K562 (cell line): Measurements from ENCODE around the gene MAD1L1. TPM values are rescaled to one million over a fixed set of nuclear protein-coding genes. Genes with fewer than 3 reads are reported as not detected.
A peak's percentile ranks its signal among the peaks of the same experiment; 100 is the strongest.

Experiments
- CHD1 ChIP-seq: fragments of 200-600 bp; sonication (generic); IDR thresholded peaks from one replicate; pipeline ENCODE4 v1.6.1; 2012; ENCODE audit warnings: mild to moderate bottlenecking, moderate library complexity, low read length, inconsistent platforms
- DMBX1 ChIP-seq: fragments of 250-450 bp; sonication (Bioruptor Pico); IDR thresholded peaks from 2 replicates; pipeline ENCODE4 v1.8.0; 2022; ENCODE audit warnings: inconsistent platforms, mild to moderate bottlenecking, moderate library complexity, borderline replicate concordance
- EZH2 ChIP-seq: IDR thresholded peaks from 2 replicates; pipeline ENCODE4 v1.6.1; 2012; ENCODE audit warnings: low read depth, mild to moderate bottlenecking, inconsistent platforms, low read length, borderline replicate concordance
- FOSL1 ChIP-seq: fragments of 200-800 bp; sonication (Bioruptor generic); conservative IDR thresholded peaks from 2 replicates; pipeline ENCODE4 v1.6.1; 2016; ENCODE audit warnings: missing genetic modification characterization, missing compliant biosample characterization
- HINFP ChIP-seq: fragments of 450-650 bp; conservative IDR thresholded peaks from 2 replicates; pipeline ENCODE4 v1.6.1; 2016; ENCODE audit warnings: missing genetic modification characterization, low read depth, mild to moderate bottlenecking, control low read depth, missing compliant biosample characterization
- HOMEZ ChIP-seq: fragments of 250-450 bp; sonication (Bioruptor Pico); IDR thresholded peaks from 2 replicates; pipeline ENCODE4 v1.4.0; 2020; ENCODE audit warnings: mild to moderate bottlenecking, moderate library complexity
- JUND ChIP-seq, 2 experiments: IDR thresholded peaks; 2 replicates in 1 of 2; 3 replicates in 1 of 2; pipeline ENCODE4 v1.6.1; 2011; ENCODE audit warnings: borderline replicate concordance in 2 of 2, low read depth in 2 of 2, low read length in 2 of 2, improper control_type of control experiment in 1 of 2, missing biosample characterization in 1 of 2, missing genetic modification characterization in 1 of 2, missing genetic modification reagents in 1 of 2
- MNT ChIP-seq, 2 experiments: fragments of 450-650 bp; conservative IDR thresholded peaks; 2 replicates each; pipeline ENCODE4 v1.6.1; 2017; ENCODE audit warnings: mild to moderate bottlenecking in 2 of 2, moderate library complexity in 2 of 2
- MYC ChIP-seq, 2 experiments: fragments of 250-450 bp in 1 of 2; sonication (Bioruptor Pico) in 1 of 2; IDR thresholded peaks; 2 replicates each; pipeline versions ENCODE4 v1.5.1 to v1.6.1; 2012 to 2021; ENCODE audit warnings: low read depth in 2 of 2, borderline replicate concordance in 1 of 2, improper control_type of control experiment in 1 of 2, low read length in 1 of 2, mild to moderate bottlenecking in 1 of 2, moderate library complexity in 1 of 2
- NFRKB ChIP-seq: fragments of 450-650 bp; IDR thresholded peaks from 2 replicates; pipeline ENCODE4 v1.6.1; 2016; ENCODE audit warnings: low read depth
- NR2C2 ChIP-seq, 2 experiments: fragments of 200-800 bp in 1 of 2; sonication (Bioruptor generic) in 1 of 2; sonication (generic) in 1 of 2; formaldehyde crosslinking in 1 of 2; IDR thresholded peaks; 2 replicates each; pipeline versions ENCODE4 v1.6.1 to v1.8.0; 2016 to 2022; ENCODE audit warnings: mild to moderate bottlenecking in 1 of 2, missing compliant biosample characterization in 1 of 2, missing genetic modification characterization in 1 of 2, missing genetic modification reagents in 1 of 2
- NUFIP1 ChIP-seq: fragments of 450-650 bp; IDR thresholded peaks from 2 replicates; pipeline ENCODE4 v1.6.1; 2018; ENCODE audit not compliant: partially characterized antibody
- PHB ChIP-seq: fragments of 250-450 bp; sonication (Bioruptor Pico); IDR thresholded peaks from 2 replicates; pipeline ENCODE4 v1.5.0; 2021
- SMARCC2 ChIP-seq: fragments of 450-650 bp; IDR thresholded peaks from 2 replicates; pipeline ENCODE4 v1.6.1; 2017; ENCODE audit warnings: antibody characterized with exemption, moderate library complexity, mild to moderate bottlenecking, low read depth
- SPI1 ChIP-seq: IDR thresholded peaks from 2 replicates; pipeline ENCODE4 v1.6.1; 2011; ENCODE audit warnings: low read depth, low read length, control low read depth, borderline replicate concordance
- TAL1 ChIP-seq: fragments of 450-650 bp; IDR thresholded peaks from 2 replicates; pipeline ENCODE4 v1.6.1; 2016; ENCODE audit warnings: mild to moderate bottlenecking
- polyA plus RNA-seq, 8 experiments: library from polyadenylated mRNA; depleted of rRNA in 4 of 8; stranded (reverse) in 5 of 8; unstranded in 3 of 8; fragments of >200 nt; fragmentation: Nextera tagmentation in 2 of 8; fragmentation: Illumina TruSeq in 1 of 8; extraction: Ambion mirVana in 2 of 8; extraction: Trizol in 1 of 8; gene quantifications; 2 replicates each; pipeline versions ENCODE4 v1.2.1 to v1.2.3, GENCODE V29; 2011 to 2014; ENCODE audit warnings: inconsistent platforms in 1 of 8, missing spikeins in 1 of 8
- total RNA-seq, 7 experiments: library from RNA; depleted of rRNA in 6 of 7; stranded (reverse); fragments of >200 nt in 6 of 7; fragmentation: Illumina TruSeq in 2 of 7; extraction: Trizol in 2 of 7; gene quantifications; 2 replicates each; pipeline versions ENCODE4 v1.2.1 to v1.2.3, GENCODE V29; 2011 to 2021; ENCODE audit warnings: low replicate concordance in 1 of 7
- TF ChIP-seq, protein P1 (sequence below): IDR thresholded peaks from 2 replicates; pipeline ENCODE4 v1.6.1; 2011; ENCODE audit warnings: borderline replicate concordance, low read depth, mild to moderate bottlenecking, moderate library complexity, low read length; ENCODE audit not compliant: insufficient read depth, poor library complexity, severe bottlenecking

MAD1L1 gene
- total and polyA plus RNA-seq, 9 of the 15 experiments (the other 6 are each of a cell fraction or from before 2014, with no cell fraction given), result 1.7 to 89.7 (median 18.0) TPM

GRCh38 chr7:2099048-2099957, 133.4 kb downstream of the MAD1L1 start (continued):
- TF ChIP-seq FOSL1 (no peak), HOMEZ (CRISPR knock-in tag) (no peak), SPI1 (peak; percentile 27; the same call in 1 of the 2 replicates), SMARCC2 (no peak), MYC (IDR thresholded peaks at IDR 0.05; ENCODE audit: low read depth, low read length) (0 out of 2 replicates have a peak, but pooled peaks have one; percentile 11), MYC (CRISPR knock-in tag; IDR thresholded peaks at IDR 0.05; ENCODE audit: borderline replicate concordance, low read depth) (0 out of 2 replicates have a peak, but pooled peaks have one; percentile 20), PHB (CRISPR knock-in tag) (no peak), TAL1 (peak; percentile 55), NUFIP1 (no peak), DMBX1 (CRISPR knock-in tag) (no peak), HINFP (tag) (no peak), MNT (conservative IDR thresholded peaks at IDR 0.05) (0 out of 4 replicates have a peak, but pooled peaks of 1 of the 2 experiments have one; percentile 24), CHD1 (no peak), EZH2 (no peak), JUND (IDR thresholded peaks at IDR 0.05; ENCODE audit: borderline replicate concordance, low read depth, low read length) (no peak), JUND (tag; IDR thresholded peaks at IDR 0.05; ENCODE audit: borderline replicate concordance, low read depth, low read length) (no peak), NFRKB (no peak), NR2C2 (CRISPR knock-in tag; IDR thresholded peaks at IDR 0.05) (no peak), NR2C2 (tag; IDR thresholded peaks at IDR 0.05) (0 out of 2 replicates have a peak, but pooled peaks have one; percentile 1)
- TF ChIP-seq, protein P1, sequence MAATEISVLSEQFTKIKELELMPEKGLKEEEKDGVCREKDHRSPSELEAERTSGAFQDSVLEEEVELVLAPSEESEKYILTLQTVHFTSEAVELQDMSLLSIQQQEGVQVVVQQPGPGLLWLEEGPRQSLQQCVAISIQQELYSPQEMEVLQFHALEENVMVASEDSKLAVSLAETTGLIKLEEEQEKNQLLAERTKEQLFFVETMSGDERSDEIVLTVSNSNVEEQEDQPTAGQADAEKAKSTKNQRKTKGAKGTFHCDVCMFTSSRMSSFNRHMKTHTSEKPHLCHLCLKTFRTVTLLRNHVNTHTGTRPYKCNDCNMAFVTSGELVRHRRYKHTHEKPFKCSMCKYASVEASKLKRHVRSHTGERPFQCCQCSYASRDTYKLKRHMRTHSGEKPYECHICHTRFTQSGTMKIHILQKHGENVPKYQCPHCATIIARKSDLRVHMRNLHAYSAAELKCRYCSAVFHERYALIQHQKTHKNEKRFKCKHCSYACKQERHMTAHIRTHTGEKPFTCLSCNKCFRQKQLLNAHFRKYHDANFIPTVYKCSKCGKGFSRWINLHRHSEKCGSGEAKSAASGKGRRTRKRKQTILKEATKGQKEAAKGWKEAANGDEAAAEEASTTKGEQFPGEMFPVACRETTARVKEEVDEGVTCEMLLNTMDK, result peak; percentile 48
